WTC11 (cell line): ENCODE results near the gene SOD1.

ENCODE experiments used
- ATF1 ChIP-seq: sonication (generic); formaldehyde crosslinking; IDR thresholded peaks from 2 replicates; pipeline ENCODE4 v1.8.1; 2023; ENCODE audit warnings: mild to moderate bottlenecking, moderate library complexity, missing genetic modification reagents
- CREB1 ChIP-seq: sonication (generic); formaldehyde crosslinking; IDR thresholded peaks from 2 replicates; pipeline ENCODE4 v1.8.0; 2023; ENCODE audit warnings: mild to moderate bottlenecking, missing genetic modification reagents
- NR3C1 ChIP-seq: sonication (generic); formaldehyde crosslinking; conservative IDR thresholded peaks from 2 replicates; pipeline ENCODE4 v1.8.1; 2023; ENCODE audit warnings: low read depth, mild to moderate bottlenecking, missing genetic modification reagents
- RELA ChIP-seq: sonication (generic); formaldehyde crosslinking; IDR thresholded peaks from 2 replicates; pipeline ENCODE4 v1.8.1; 2022; ENCODE audit warnings: missing genetic modification reagents, mild to moderate bottlenecking, borderline replicate concordance
- TP53 ChIP-seq: sonication (generic); formaldehyde crosslinking; IDR thresholded peaks from 2 replicates; pipeline ENCODE4 v1.8.1; 2023; ENCODE audit warnings: mild to moderate bottlenecking, missing genetic modification reagents
- TF ChIP-seq, protein P1 (sequence below): fragments of 200-600 bp; IDR thresholded peaks from 2 replicates; pipeline ENCODE4 v1.8.0; 2022; ENCODE audit warnings: antibody characterized with exemption
- TF ChIP-seq, protein P2 (sequence below): fragments of 250-450 bp; sonication (Bioruptor Pico); IDR thresholded peaks from 2 replicates; pipeline ENCODE4 v1.9.0; 2021; ENCODE audit warnings: mild to moderate bottlenecking, borderline replicate concordance
- TF ChIP-seq, protein P3 (sequence below): sonication (generic); formaldehyde crosslinking; IDR thresholded peaks from 2 replicates; pipeline ENCODE4 v1.8.1; 2022; ENCODE audit warnings: low read depth, mild to moderate bottlenecking, moderate library complexity, missing genetic modification reagents, borderline replicate concordance
- TF ChIP-seq, protein P4 (sequence below): sonication (generic); formaldehyde crosslinking; IDR thresholded peaks from 2 replicates; pipeline ENCODE4 v1.8.1; 2023; ENCODE audit warnings: mild to moderate bottlenecking, missing genetic modification reagents
- TF ChIP-seq, protein P5 (sequence below): sonication (generic); formaldehyde crosslinking; IDR thresholded peaks from 2 replicates; pipeline ENCODE4 v1.8.1; 2023; ENCODE audit warnings: mild to moderate bottlenecking, moderate library complexity, missing genetic modification reagents
- TF ChIP-seq, protein P6 (sequence below): sonication (generic); formaldehyde crosslinking; IDR thresholded peaks from 2 replicates; pipeline ENCODE4 v1.8.1; 2023; ENCODE audit warnings: mild to moderate bottlenecking, missing genetic modification reagents, moderate library complexity
- TF ChIP-seq, protein P7 (sequence below): sonication (generic); formaldehyde crosslinking; conservative IDR thresholded peaks from 2 replicates; pipeline ENCODE4 v1.8.1; 2022; ENCODE audit warnings: mild to moderate bottlenecking, missing genetic modification reagents
- TF ChIP-seq, protein P8 (sequence below): fragments of 250-450 bp; sonication (Bioruptor Pico); IDR thresholded peaks from 2 replicates; pipeline ENCODE4 v1.9.0; 2021; ENCODE audit warnings: mild to moderate bottlenecking

DNA sequence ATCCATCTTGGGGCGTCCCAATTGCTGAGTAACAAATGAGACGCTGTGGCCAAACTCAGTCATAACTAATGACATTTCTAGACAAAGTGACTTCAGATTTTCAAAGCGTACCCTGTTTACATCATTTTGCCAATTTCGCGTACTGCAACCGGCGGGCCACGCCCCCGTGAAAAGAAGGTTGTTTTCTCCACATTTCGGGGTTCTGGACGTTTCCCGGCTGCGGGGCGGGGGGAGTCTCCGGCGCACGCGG is 282 bp upstream of the SOD1 start:
- TF ChIP-seq, protein P1, sequence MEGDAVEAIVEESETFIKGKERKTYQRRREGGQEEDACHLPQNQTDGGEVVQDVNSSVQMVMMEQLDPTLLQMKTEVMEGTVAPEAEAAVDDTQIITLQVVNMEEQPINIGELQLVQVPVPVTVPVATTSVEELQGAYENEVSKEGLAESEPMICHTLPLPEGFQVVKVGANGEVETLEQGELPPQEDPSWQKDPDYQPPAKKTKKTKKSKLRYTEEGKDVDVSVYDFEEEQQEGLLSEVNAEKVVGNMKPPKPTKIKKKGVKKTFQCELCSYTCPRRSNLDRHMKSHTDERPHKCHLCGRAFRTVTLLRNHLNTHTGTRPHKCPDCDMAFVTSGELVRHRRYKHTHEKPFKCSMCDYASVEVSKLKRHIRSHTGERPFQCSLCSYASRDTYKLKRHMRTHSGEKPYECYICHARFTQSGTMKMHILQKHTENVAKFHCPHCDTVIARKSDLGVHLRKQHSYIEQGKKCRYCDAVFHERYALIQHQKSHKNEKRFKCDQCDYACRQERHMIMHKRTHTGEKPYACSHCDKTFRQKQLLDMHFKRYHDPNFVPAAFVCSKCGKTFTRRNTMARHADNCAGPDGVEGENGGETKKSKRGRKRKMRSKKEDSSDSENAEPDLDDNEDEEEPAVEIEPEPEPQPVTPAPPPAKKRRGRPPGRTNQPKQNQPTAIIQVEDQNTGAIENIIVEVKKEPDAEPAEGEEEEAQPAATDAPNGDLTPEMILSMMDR, result no peak
- TF ChIP-seq, protein P2, sequence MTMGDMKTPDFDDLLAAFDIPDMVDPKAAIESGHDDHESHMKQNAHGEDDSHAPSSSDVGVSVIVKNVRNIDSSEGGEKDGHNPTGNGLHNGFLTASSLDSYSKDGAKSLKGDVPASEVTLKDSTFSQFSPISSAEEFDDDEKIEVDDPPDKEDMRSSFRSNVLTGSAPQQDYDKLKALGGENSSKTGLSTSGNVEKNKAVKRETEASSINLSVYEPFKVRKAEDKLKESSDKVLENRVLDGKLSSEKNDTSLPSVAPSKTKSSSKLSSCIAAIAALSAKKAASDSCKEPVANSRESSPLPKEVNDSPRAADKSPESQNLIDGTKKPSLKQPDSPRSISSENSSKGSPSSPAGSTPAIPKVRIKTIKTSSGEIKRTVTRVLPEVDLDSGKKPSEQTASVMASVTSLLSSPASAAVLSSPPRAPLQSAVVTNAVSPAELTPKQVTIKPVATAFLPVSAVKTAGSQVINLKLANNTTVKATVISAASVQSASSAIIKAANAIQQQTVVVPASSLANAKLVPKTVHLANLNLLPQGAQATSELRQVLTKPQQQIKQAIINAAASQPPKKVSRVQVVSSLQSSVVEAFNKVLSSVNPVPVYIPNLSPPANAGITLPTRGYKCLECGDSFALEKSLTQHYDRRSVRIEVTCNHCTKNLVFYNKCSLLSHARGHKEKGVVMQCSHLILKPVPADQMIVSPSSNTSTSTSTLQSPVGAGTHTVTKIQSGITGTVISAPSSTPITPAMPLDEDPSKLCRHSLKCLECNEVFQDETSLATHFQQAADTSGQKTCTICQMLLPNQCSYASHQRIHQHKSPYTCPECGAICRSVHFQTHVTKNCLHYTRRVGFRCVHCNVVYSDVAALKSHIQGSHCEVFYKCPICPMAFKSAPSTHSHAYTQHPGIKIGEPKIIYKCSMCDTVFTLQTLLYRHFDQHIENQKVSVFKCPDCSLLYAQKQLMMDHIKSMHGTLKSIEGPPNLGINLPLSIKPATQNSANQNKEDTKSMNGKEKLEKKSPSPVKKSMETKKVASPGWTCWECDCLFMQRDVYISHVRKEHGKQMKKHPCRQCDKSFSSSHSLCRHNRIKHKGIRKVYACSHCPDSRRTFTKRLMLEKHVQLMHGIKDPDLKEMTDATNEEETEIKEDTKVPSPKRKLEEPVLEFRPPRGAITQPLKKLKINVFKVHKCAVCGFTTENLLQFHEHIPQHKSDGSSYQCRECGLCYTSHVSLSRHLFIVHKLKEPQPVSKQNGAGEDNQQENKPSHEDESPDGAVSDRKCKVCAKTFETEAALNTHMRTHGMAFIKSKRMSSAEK, result no peak
- TF ChIP-seq RELA (CRISPR knock-in tag) (no peak), NR3C1 (CRISPR knock-in tag) (no peak), ATF1 (no peak), CREB1 (CRISPR knock-in tag) (no peak), TP53 (CRISPR knock-in tag) (no peak)
- TF ChIP-seq, protein P3, sequence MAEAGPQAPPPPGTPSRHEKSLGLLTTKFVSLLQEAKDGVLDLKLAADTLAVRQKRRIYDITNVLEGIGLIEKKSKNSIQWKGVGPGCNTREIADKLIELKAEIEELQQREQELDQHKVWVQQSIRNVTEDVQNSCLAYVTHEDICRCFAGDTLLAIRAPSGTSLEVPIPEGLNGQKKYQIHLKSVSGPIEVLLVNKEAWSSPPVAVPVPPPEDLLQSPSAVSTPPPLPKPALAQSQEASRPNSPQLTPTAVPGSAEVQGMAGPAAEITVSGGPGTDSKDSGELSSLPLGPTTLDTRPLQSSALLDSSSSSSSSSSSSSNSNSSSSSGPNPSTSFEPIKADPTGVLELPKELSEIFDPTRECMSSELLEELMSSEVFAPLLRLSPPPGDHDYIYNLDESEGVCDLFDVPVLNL (CRISPR knock-in tag), result no peak
- TF ChIP-seq, protein P4, sequence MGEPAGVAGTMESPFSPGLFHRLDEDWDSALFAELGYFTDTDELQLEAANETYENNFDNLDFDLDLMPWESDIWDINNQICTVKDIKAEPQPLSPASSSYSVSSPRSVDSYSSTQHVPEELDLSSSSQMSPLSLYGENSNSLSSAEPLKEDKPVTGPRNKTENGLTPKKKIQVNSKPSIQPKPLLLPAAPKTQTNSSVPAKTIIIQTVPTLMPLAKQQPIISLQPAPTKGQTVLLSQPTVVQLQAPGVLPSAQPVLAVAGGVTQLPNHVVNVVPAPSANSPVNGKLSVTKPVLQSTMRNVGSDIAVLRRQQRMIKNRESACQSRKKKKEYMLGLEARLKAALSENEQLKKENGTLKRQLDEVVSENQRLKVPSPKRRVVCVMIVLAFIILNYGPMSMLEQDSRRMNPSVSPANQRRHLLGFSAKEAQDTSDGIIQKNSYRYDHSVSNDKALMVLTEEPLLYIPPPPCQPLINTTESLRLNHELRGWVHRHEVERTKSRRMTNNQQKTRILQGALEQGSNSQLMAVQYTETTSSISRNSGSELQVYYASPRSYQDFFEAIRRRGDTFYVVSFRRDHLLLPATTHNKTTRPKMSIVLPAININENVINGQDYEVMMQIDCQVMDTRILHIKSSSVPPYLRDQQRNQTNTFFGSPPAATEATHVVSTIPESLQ (CRISPR knock-in tag), result no peak
- TF ChIP-seq, protein P5, sequence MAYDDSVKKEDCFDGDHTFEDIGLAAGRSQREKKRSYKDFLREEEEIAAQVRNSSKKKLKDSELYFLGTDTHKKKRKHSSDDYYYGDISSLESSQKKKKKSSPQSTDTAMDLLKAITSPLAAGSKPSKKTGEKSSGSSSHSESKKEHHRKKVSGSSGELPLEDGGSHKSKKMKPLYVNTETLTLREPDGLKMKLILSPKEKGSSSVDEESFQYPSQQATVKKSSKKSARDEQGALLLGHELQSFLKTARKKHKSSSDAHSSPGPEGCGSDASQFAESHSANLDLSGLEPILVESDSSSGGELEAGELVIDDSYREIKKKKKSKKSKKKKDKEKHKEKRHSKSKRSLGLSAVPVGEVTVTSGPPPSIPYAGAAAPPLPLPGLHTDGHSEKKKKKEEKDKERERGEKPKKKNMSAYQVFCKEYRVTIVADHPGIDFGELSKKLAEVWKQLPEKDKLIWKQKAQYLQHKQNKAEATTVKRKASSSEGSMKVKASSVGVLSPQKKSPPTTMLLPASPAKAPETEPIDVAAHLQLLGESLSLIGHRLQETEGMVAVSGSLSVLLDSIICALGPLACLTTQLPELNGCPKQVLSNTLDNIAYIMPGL (CRISPR knock-in tag), result no peak
- TF ChIP-seq, protein P6, sequence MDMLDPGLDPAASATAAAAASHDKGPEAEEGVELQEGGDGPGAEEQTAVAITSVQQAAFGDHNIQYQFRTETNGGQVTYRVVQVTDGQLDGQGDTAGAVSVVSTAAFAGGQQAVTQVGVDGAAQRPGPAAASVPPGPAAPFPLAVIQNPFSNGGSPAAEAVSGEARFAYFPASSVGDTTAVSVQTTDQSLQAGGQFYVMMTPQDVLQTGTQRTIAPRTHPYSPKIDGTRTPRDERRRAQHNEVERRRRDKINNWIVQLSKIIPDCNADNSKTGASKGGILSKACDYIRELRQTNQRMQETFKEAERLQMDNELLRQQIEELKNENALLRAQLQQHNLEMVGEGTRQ (CRISPR knock-in tag), result 0 out of 2 replicates have a peak, but pooled peaks have one; percentile 13
- TF ChIP-seq, protein P7, sequence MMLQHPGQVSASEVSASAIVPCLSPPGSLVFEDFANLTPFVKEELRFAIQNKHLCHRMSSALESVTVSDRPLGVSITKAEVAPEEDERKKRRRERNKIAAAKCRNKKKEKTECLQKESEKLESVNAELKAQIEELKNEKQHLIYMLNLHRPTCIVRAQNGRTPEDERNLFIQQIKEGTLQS, result no peak
- TF ChIP-seq, protein P8, sequence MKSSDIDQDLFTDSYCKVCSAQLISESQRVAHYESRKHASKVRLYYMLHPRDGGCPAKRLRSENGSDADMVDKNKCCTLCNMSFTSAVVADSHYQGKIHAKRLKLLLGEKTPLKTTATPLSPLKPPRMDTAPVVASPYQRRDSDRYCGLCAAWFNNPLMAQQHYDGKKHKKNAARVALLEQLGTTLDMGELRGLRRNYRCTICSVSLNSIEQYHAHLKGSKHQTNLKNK (CRISPR knock-in tag), result no peak
